Caco-2 (cell line): ENCODE results near the gene SLBP. TPM values are rescaled to one million over a fixed set of nuclear protein-coding genes. Genes with fewer than 3 reads are reported as not detected.
"Not testable (repeated sequence)": the region's sequence is repeated elsewhere in the genome, so short reads cannot be mapped to it uniquely, and the experiment has no call there.

Experiments used
- BruUV-seq: library from RNA; stranded (reverse); fragments of 400-500 nt; replicated peaks from 2 replicates; lab custom pipeline; 2021; lab: Mats Ljungman, UMichigan
- CTCF ChIA-PET: fragments of 300-600 bp; sonication (Branson Sonifier 250); formaldehyde crosslinking; loops from one replicate; lab custom pipeline; 2022; ENCODE audit warnings: antibody characterized with exemption; lab: Charles Lee
- POLR2A ChIA-PET: fragments of 300-600 bp; sonication (Branson Sonifier 250); formaldehyde crosslinking; loops from one replicate; lab custom pipeline; 2022; ENCODE audit warnings: antibody characterized with exemption; lab: Charles Lee
- DNase-seq, 2 experiments: peaks; one replicate each; pipeline versions ENCODE4 v3.0.0 to v3.0.0-alpha.2; 2020 to 2022
- H3K27me3 ChIP-seq: replicated peaks from 2 replicates; pipeline ENCODE4 v1.6.0; 2011; ENCODE audit warnings: low read length; ENCODE audit not compliant: control insufficient read depth, insufficient read depth
- H3K36me3 ChIP-seq: 2 replicates; pipeline ENCODE4 v1.5.1; 2011; ENCODE audit warnings: low read length; ENCODE audit not compliant: control insufficient read depth, insufficient read depth
- H3K4me1 ChIP-seq: fragments of 250-450 bp; sonication (Bioruptor Pico); 2 replicates; pipeline ENCODE4 v1.5.1; 2020; ENCODE audit warnings: mild to moderate bottlenecking
- H3K4me3 ChIP-seq: 2 replicates; pipeline ENCODE4 v1.5.1; 2011; ENCODE audit warnings: low read depth, mild to moderate bottlenecking, control low read depth, low read length
- H3K9me3 ChIP-seq: fragments of 250-450 bp; sonication (Bioruptor Pico); 2 replicates; pipeline ENCODE4 v1.5.1; 2020; ENCODE audit warnings: mild to moderate bottlenecking, moderate library complexity
- H3K27ac Mint-ChIP-seq: one replicate; pipeline ENCODE4 v1.8.0; 2022; ENCODE audit warnings: mixed read lengths; ENCODE audit not compliant: unreplicated experiment
- H3K27me3 Mint-ChIP-seq: one replicate; pipeline ENCODE4 v1.8.0; 2022; ENCODE audit warnings: mixed read lengths; ENCODE audit not compliant: insufficient read depth, unreplicated experiment
- H3K36me3 Mint-ChIP-seq: one replicate; pipeline ENCODE4 v1.8.0; 2022; ENCODE audit warnings: mild to moderate bottlenecking, mixed read lengths; ENCODE audit not compliant: insufficient read depth, unreplicated experiment
- H3K4me1 Mint-ChIP-seq: one replicate; pipeline ENCODE4 v1.8.0; 2022; ENCODE audit warnings: low read depth, mixed read lengths; ENCODE audit not compliant: unreplicated experiment
- H3K4me3 Mint-ChIP-seq: one replicate; pipeline ENCODE4 v1.8.0; 2022; ENCODE audit warnings: mild to moderate bottlenecking, moderate library complexity, mixed read lengths; ENCODE audit not compliant: unreplicated experiment
- H3K9me3 Mint-ChIP-seq: one replicate; pipeline ENCODE4 v1.8.0; 2022; ENCODE audit warnings: mixed read lengths; ENCODE audit not compliant: unreplicated experiment
- CTCF ChIP-seq, 2 experiments: fragments of 200-600 bp in 1 of 2; IDR thresholded peaks; 1 replicate in 1 of 2; 2 replicates in 1 of 2; pipeline versions ENCODE4 v1.5.1 to v1.8.0; 2011 to 2022; ENCODE audit warnings: antibody characterized with exemption in 1 of 2, control low read depth in 1 of 2, inconsistent platforms in 1 of 2, low read depth in 1 of 2, low read length in 1 of 2, mild to moderate bottlenecking in 1 of 2, moderate library complexity in 1 of 2; ENCODE audit not compliant: insufficient read depth in 1 of 2, severe bottlenecking in 1 of 2, unreplicated experiment in 1 of 2
- intact Hi-C: fragments of 100-400 bp; cut with micrococcal nuclease; formaldehyde crosslinking; loops from one replicate; pipeline ENCODE4 v1.10.0; 2022; ENCODE audit not compliant: unreplicated experiment
- total RNA-seq: library from RNA; stranded (reverse); gene quantifications from 2 replicates; pipeline ENCODE4 v1.2.3, GENCODE V29; 2022

SLBP gene
- total RNA-seq, 1 experiment from 2014 or later: 116 TPM

GRCh38 chr4:1673671-1674070, 38.4 kb downstream of the SLBP start:
- POLR2A ChIA-PET: interaction anchor here (0.7 kb wide), 1 partner anchor 80 kb away, joined by 3 read pairs; no protein-coding TSS in a partner anchor
- TF ChIP-seq CTCF (IDR thresholded peaks at IDR 0.05; ENCODE audit: insufficient read depth in 1 of 2, low read depth in 1 of 2, low read length in 1 of 2, severe bottlenecking in 1 of 2, unreplicated experiment in 1 of 2): no peak
- H3K9me3 ChIP-seq: no peaks in the 10 kb centered on the region
- CTCF ChIA-PET: no interaction called here
- H3K4me3 ChIP-seq: no peak overlapping the region
- Mint-ChIP-seq H3K4me1 (no peaks in the 10 kb centered on the region), H3K27ac (no peak overlapping the region), H3K4me3 (no peak overlapping the region), H3K9me3 (no peaks in the 10 kb centered on the region), H3K36me3 (no peaks in the 10 kb centered on the region), H3K27me3 (peaks cover 2% of the 10 kb centered on the region)
- H3K27me3 ChIP-seq: no peaks in the 10 kb centered on the region
- intact Hi-C loops: no loop called here
- no TSS peak for BruUV-seq
- no peaks in the 10 kb centered on the region for H3K4me1 ChIP-seq
- H3K36me3 ChIP-seq: no peaks in the 10 kb centered on the region
- DNase-seq: no peak

- H3K9me3 ChIP-seq, POLR2A ChIA-PET, H3K4me3 ChIP-seq, H3K4me1 Mint-ChIP-seq, intact Hi-C loops, BruUV-seq, H3K36me3 Mint-ChIP-seq, H3K4me3 Mint-ChIP-seq, DNase-seq, H3K9me3 Mint-ChIP-seq, H3K4me1 ChIP-seq, H3K36me3 ChIP-seq, H3K27ac Mint-ChIP-seq, H3K27me3 Mint-ChIP-seq, H3K27me3 ChIP-seq: not testable (repeated sequence)
- CTCF ChIA-PET: interaction anchor here (0.6 kb wide), 1 partner anchor 59 kb away, joined by 3 read pairs; no protein-coding TSS in a partner anchor
Observed at GRCh38 chr4:1671011-1671410, 41.1 kb downstream of the SLBP start.

GRCh38 chr4:1670279-1670678, 41.8 kb downstream of the SLBP start:
- BruUV-seq: no TSS peak
- POLR2A ChIA-PET: no interaction called here
- H3K9me3 ChIP-seq: no peaks in the 10 kb centered on the region
- Mint-ChIP-seq H3K27me3 (peaks cover 2% of the 10 kb centered on the region), H3K36me3 (no peaks in the 10 kb centered on the region), H3K9me3 (no peaks in the 10 kb centered on the region), H3K4me3 (no peak overlapping the region), H3K4me1 (no peaks in the 10 kb centered on the region), H3K27ac (no peak overlapping the region)
- CTCF ChIA-PET: interaction anchor here (0.6 kb wide), 1 partner anchor 60 kb away, joined by 3 read pairs; no protein-coding TSS in a partner anchor
- intact Hi-C loops: no loop called here
- H3K4me3 ChIP-seq: no peak overlapping the region
- TF ChIP-seq CTCF (IDR thresholded peaks at IDR 0.05; ENCODE audit: insufficient read depth in 1 of 2, low read depth in 1 of 2, low read length in 1 of 2, severe bottlenecking in 1 of 2, unreplicated experiment in 1 of 2): no peak
- DNase-seq: no peak
- H3K4me1 ChIP-seq: no peaks in the 10 kb centered on the region
- no peaks in the 10 kb centered on the region for H3K27me3 ChIP-seq
- H3K36me3 ChIP-seq: no peaks in the 10 kb centered on the region

GRCh38 chr4:1669850-1670249, 42.3 kb downstream of the SLBP start:
- no peak for DNase-seq
- no peaks in the 10 kb centered on the region for H3K36me3 Mint-ChIP-seq
- POLR2A ChIA-PET: no interaction called here
- intact Hi-C loops: no loop called here
- H3K4me1 ChIP-seq: no peaks in the 10 kb centered on the region; the same call in 1 of the 2 replicates
- TF ChIP-seq CTCF (IDR thresholded peaks at IDR 0.05; ENCODE audit: insufficient read depth in 1 of 2, low read depth in 1 of 2, low read length in 1 of 2, severe bottlenecking in 1 of 2, unreplicated experiment in 1 of 2): no peak
- no peaks in the 10 kb centered on the region for H3K36me3 ChIP-seq
- no peaks in the 10 kb centered on the region for H3K27me3 ChIP-seq
- no peaks in the 10 kb centered on the region for H3K9me3 Mint-ChIP-seq
- no TSS peak for BruUV-seq
- H3K27me3 Mint-ChIP-seq: peaks cover under 1% of the 10 kb centered on the region
- no peak overlapping the region for H3K27ac Mint-ChIP-seq
- no peaks in the 10 kb centered on the region for H3K9me3 ChIP-seq
- no peaks in the 10 kb centered on the region for H3K4me1 Mint-ChIP-seq
- CTCF ChIA-PET: no interaction called here
- no peak overlapping the region for H3K4me3 ChIP-seq
- no peak overlapping the region for H3K4me3 Mint-ChIP-seq
